GM23248 (cell line): Measurements from ENCODE around the gene AJAP1. TPM values are rescaled to one million over a fixed set of nuclear protein-coding genes. Genes with fewer than 3 reads are reported as not detected.
"Not testable (repeated sequence)": the region's sequence is repeated elsewhere in the genome, so short reads cannot be mapped to it uniquely, and the experiment has no call there.

Source experiments
- DNase-seq: peaks from one replicate; pipeline ENCODE4 v3.0.0-alpha.2; 2015
- H2AFZ ChIP-seq: fragments of 200-600 bp; sonication (generic); 2 replicates; pipeline ENCODE4 v1.6.1; 2016; ENCODE audit warnings: antibody characterized with exemption
- H3F3A ChIP-seq: fragments of 200-600 bp; sonication (generic); 2 replicates; pipeline ENCODE4 v1.6.1; 2016; ENCODE audit warnings: mild to moderate bottlenecking, antibody characterized with exemption, mixed run types; ENCODE audit not compliant: insufficient read depth
- H3K27ac ChIP-seq: fragments of 200-600 bp; sonication (generic); 2 replicates; pipeline ENCODE4 v1.5.1; 2016; ENCODE audit warnings: mild to moderate bottlenecking
- H3K27me3 ChIP-seq: fragments of 200-600 bp; sonication (generic); replicated peaks from 2 replicates; pipeline ENCODE4 v1.6.1; 2016; ENCODE audit warnings: mild to moderate bottlenecking; ENCODE audit not compliant: insufficient read depth
- H3K36me3 ChIP-seq: fragments of 200-600 bp; sonication (generic); 2 replicates; pipeline ENCODE4 v1.6.1; 2016; ENCODE audit warnings: low read depth, mild to moderate bottlenecking
- H3K4me1 ChIP-seq: fragments of 200-600 bp; sonication (generic); 2 replicates; pipeline ENCODE4 v1.6.1; 2016; ENCODE audit warnings: mild to moderate bottlenecking; ENCODE audit not compliant: insufficient read depth
- H3K4me2 ChIP-seq: fragments of 200-600 bp; sonication (generic); one replicate; pipeline ENCODE4 v1.6.1; 2016; ENCODE audit warnings: mild to moderate bottlenecking; ENCODE audit not compliant: unreplicated experiment
- H3K4me3 ChIP-seq: fragments of 200-600 bp; sonication (generic); 2 replicates; pipeline ENCODE4 v1.5.1; 2016; ENCODE audit warnings: mild to moderate bottlenecking
- H3K79me2 ChIP-seq: fragments of 200-600 bp; sonication (generic); 2 replicates; pipeline ENCODE4 v1.6.1; 2016; ENCODE audit warnings: mild to moderate bottlenecking; ENCODE audit not compliant: insufficient read depth
- H3K9ac ChIP-seq: fragments of 200-600 bp; sonication (generic); 2 replicates; pipeline ENCODE4 v1.6.1; 2016; ENCODE audit warnings: mild to moderate bottlenecking
- H3K9me2 ChIP-seq: fragments of 200-600 bp; sonication (generic); 2 replicates; pipeline ENCODE4 v1.6.1; 2016; ENCODE audit warnings: mixed run types, mild to moderate bottlenecking, moderate library complexity; ENCODE audit not compliant: insufficient read depth
- H3K9me3 ChIP-seq: fragments of 200-600 bp; sonication (generic); one replicate; pipeline ENCODE4 v1.6.1; 2017; ENCODE audit warnings: low read depth
- H4K20me1 ChIP-seq: fragments of 200-600 bp; sonication (generic); 2 replicates; pipeline ENCODE4 v1.6.0; 2016; ENCODE audit not compliant: insufficient read depth
- EZH2 ChIP-seq: fragments of 200-600 bp; sonication (generic); IDR thresholded peaks from 2 replicates; pipeline ENCODE4 v1.6.1; 2018; ENCODE audit warnings: antibody characterized with exemption, mild to moderate bottlenecking; ENCODE audit not compliant: insufficient read depth, poor library complexity, severe bottlenecking
- EZH2phosphoT487 ChIP-seq: fragments of 200-600 bp; sonication (generic); IDR thresholded peaks from 2 replicates; pipeline ENCODE4 v1.6.1; 2018; ENCODE audit warnings: antibody characterized with exemption, moderate library complexity, mild to moderate bottlenecking, low read depth; ENCODE audit not compliant: insufficient read depth
- WGBS, 2 experiments: methylation state at CpG; one replicate each; pipeline ENCODE4 v1.1.6; 2015 to 2017; ENCODE audit warnings: low lambda C conversion rate in 2 of 2, low coverage in 1 of 2; ENCODE audit errors: missing lambda C conversion rate in 2 of 2; 5-methylcytosine and 5-hydroxymethylcytosine counted together
- in situ Hi-C: fragments of 300-500 bp; cut with MboI; formaldehyde crosslinking; loops from 2 replicates; pipeline ENCODE4 v1.15.0; 2020
- polyA plus RNA-seq: library from polyadenylated mRNA; unstranded; fragments of >200 nt; fragmentation: Nextera tagmentation; extraction: Ambion mirVana; gene quantifications from 2 replicates; pipeline ENCODE4 v1.2.1, GENCODE V29; 2016
- total RNA-seq: library from RNA; depleted of rRNA; stranded (reverse); fragments of >200 nt; shearing (Covaris generic); gene quantifications from 2 replicates; pipeline ENCODE4 v1.2.3, GENCODE V29; 2014

Gene AJAP1
- total and polyA plus RNA-seq, 2 experiments from 2014 or later = 0.03 to 0.86 TPM

- H3K9me2 ChIP-seq = no peaks in the 10 kb centered on the region
- H4K20me1 ChIP-seq = no peaks in the 10 kb centered on the region
- no peak overlapping the region for H3K4me2 ChIP-seq
- no peak overlapping the region for H3K4me3 ChIP-seq
- no peaks in the 10 kb centered on the region for H3K27me3 ChIP-seq
- 53 to 57% methylated on average over 17 to 18 of the region's 18 CpGs for WGBS, 2 experiments
- no peaks in the 10 kb centered on the region for H3K36me3 ChIP-seq
- H3K9ac ChIP-seq = no peak overlapping the region
- in situ Hi-C loops = no loop called here
- H3K27ac ChIP-seq = no peak overlapping the region
- no peaks in the 10 kb centered on the region for H3K79me2 ChIP-seq
- no peaks in the 10 kb centered on the region for H3K4me1 ChIP-seq
- no peak for DNase-seq
- H2AFZ ChIP-seq = no peak overlapping the region
- H3F3A ChIP-seq = no peaks in the 10 kb centered on the region
- H3K9me3 ChIP-seq = no peaks in the 10 kb centered on the region
- TF ChIP-seq EZH2phosphoT487 (no peak), EZH2 (no peak)
Measured at GRCh38 chr1:4616831-4617465, 37.5 kb upstream of the AJAP1 start.

GRCh38 chr1:4617506-4617905 lies 36.9 kb upstream of the AJAP1 start:
- TF ChIP-seq EZH2 (no peak), EZH2phosphoT487 (no peak)
- H3K4me1 ChIP-seq = no peaks in the 10 kb centered on the region
- H3K9ac ChIP-seq = no peak overlapping the region
- H3K79me2 ChIP-seq = no peaks in the 10 kb centered on the region
- no peaks in the 10 kb centered on the region for H3K27me3 ChIP-seq
- no peak overlapping the region for H3K27ac ChIP-seq
- in situ Hi-C loops = no loop called here
- H3K36me3 ChIP-seq = no peaks in the 10 kb centered on the region
- no peak overlapping the region for H2AFZ ChIP-seq
- H4K20me1 ChIP-seq = no peaks in the 10 kb centered on the region
- H3K9me3 ChIP-seq = no peaks in the 10 kb centered on the region
- H3K9me2 ChIP-seq = no peaks in the 10 kb centered on the region
- H3K4me2 ChIP-seq = no peak overlapping the region
- no peak overlapping the region for H3K4me3 ChIP-seq
- no peak for DNase-seq
- 59 to 60% methylated on average over 6 of the region's 6 CpGs for WGBS, 2 experiments
- H3F3A ChIP-seq = no peaks in the 10 kb centered on the region

GRCh38 chr1:4618827-4619226 lies 35.6 kb upstream of the AJAP1 start:
- H3K4me2 ChIP-seq, H3K4me3 ChIP-seq, H3K9me2 ChIP-seq, H3K9me3 ChIP-seq, H3K79me2 ChIP-seq, DNase-seq, in situ Hi-C loops, H3K4me1 ChIP-seq, H3K27me3 ChIP-seq, H3K36me3 ChIP-seq, H3K27ac ChIP-seq, H2AFZ ChIP-seq, H3F3A ChIP-seq, H3K9ac ChIP-seq, H4K20me1 ChIP-seq: not testable (repeated sequence)
- WGBS, 2 experiments = 56 to 64% methylated on average over 3 of the region's 3 CpGs

GRCh38 chr1:4621646-4622045 lies 32.8 kb upstream of the AJAP1 start:
- no peaks in the 10 kb centered on the region for H3K9me3 ChIP-seq
- H4K20me1 ChIP-seq = no peaks in the 10 kb centered on the region
- H3K36me3 ChIP-seq = no peaks in the 10 kb centered on the region
- H2AFZ ChIP-seq = no peak overlapping the region
- DNase-seq = no peak
- H3K4me3 ChIP-seq = no peak overlapping the region
- H3F3A ChIP-seq = no peaks in the 10 kb centered on the region
- no peaks in the 10 kb centered on the region for H3K4me1 ChIP-seq
- H3K9ac ChIP-seq = no peak overlapping the region
- in situ Hi-C loops = no loop called here
- TF ChIP-seq EZH2phosphoT487 (no peak), EZH2 (no peak)
- no peaks in the 10 kb centered on the region for H3K27me3 ChIP-seq
- no peaks in the 10 kb centered on the region for H3K79me2 ChIP-seq
- H3K4me2 ChIP-seq = no peak overlapping the region
- no peak overlapping the region for H3K27ac ChIP-seq
- WGBS, 2 experiments = 11 to 16% methylated on average over 5 of the region's 5 CpGs
- no peaks in the 10 kb centered on the region for H3K9me2 ChIP-seq

GRCh38 chr1:4622821-4623220 lies 31.6 kb upstream of the AJAP1 start:
- TF ChIP-seq EZH2phosphoT487 (no peak), EZH2 (no peak)
- Histone ChIP-seq H3K79me2 (no peaks in the 10 kb centered on the region), H3K9ac (no peak overlapping the region), H3K4me1 (no peaks in the 10 kb centered on the region), H3K27me3 (no peaks in the 10 kb centered on the region), H3F3A (no peaks in the 10 kb centered on the region), H3K9me2 (no peaks in the 10 kb centered on the region), H3K36me3 (no peaks in the 10 kb centered on the region), H3K9me3 (no peaks in the 10 kb centered on the region), H3K4me3 (no peak overlapping the region), H3K4me2 (no peak overlapping the region), H2AFZ (no peak overlapping the region), H4K20me1 (no peaks in the 10 kb centered on the region), H3K27ac (no peak overlapping the region)
- in situ Hi-C loops = no loop called here
- DNase-seq = no peak
- WGBS, 2 experiments = 51 to 54% methylated on average over 10 of the region's 10 CpGs
